Eye (tissue), 1 donor: Measurements from ENCODE around the gene PTPN14.

Source experiments
- DNase-seq: peaks from one replicate; pipeline ENCODE4 v3.0.0-alpha.2; 2015

The PTPN14 gene

GRCh38 chr1:214473862-214474261, 77.5 kb downstream of the PTPN14 start:
- DNase-seq = no peak

- DNase-seq = no peak
Measured at GRCh38 chr1:214473387-214473786, 78.0 kb downstream of the PTPN14 start.

GRCh38 chr1:214472364-214472763, 79.0 kb downstream of the PTPN14 start:
- DNase-seq = no peak

GRCh38 chr1:214471458-214471857, 79.9 kb downstream of the PTPN14 start:
- no peak for DNase-seq

- no peak for DNase-seq
Measured at GRCh38 chr1:214470132-214470531, 81.3 kb downstream of the PTPN14 start.

GRCh38 chr1:214469290-214469689, 82.1 kb downstream of the PTPN14 start:
- DNase-seq = no peak

GRCh38 chr1:214467078-214467585, 84.3 kb downstream of the PTPN14 start:
- no peak for DNase-seq

GRCh38 chr1:214466403-214467077, 84.9 kb downstream of the PTPN14 start:
- no peak for DNase-seq

GRCh38 chr1:214464445-214465287, 86.7 kb downstream of the PTPN14 start:
- no peak for DNase-seq

- DNase-seq = no peak
Measured at GRCh38 chr1:214463596-214463995, 87.8 kb downstream of the PTPN14 start.

GRCh38 chr1:214462882-214463281, 88.5 kb downstream of the PTPN14 start:
- DNase-seq = no peak

GRCh38 chr1:214461305-214461704, 90.1 kb downstream of the PTPN14 start:
- DNase-seq = no peak

- no peak for DNase-seq
Measured at GRCh38 chr1:214460304-214460916, 91.0 kb downstream of the PTPN14 start.

GRCh38 chr1:214459895-214460294, 91.5 kb downstream of the PTPN14 start:
- no peak for DNase-seq

GRCh38 chr1:214458541-214458940, 92.9 kb downstream of the PTPN14 start:
- no peak for DNase-seq

- DNase-seq = no peak
Measured at GRCh38 chr1:214455971-214456867, 95.2 kb downstream of the PTPN14 start.

GRCh38 chr1:214455479-214455878, 95.9 kb downstream of the PTPN14 start:
- no peak for DNase-seq

- no peak for DNase-seq
Measured at GRCh38 chr1:214454569-214455396, 96.6 kb downstream of the PTPN14 start.

- no peak for DNase-seq
Measured at GRCh38 chr1:214453109-214453722, 98.2 kb downstream of the PTPN14 start.

GRCh38 chr1:214452152-214452784, 99.1 kb downstream of the PTPN14 start:
- no peak for DNase-seq

- DNase-seq = no peak
Measured at GRCh38 chr1:214451596-214451995, 99.8 kb downstream of the PTPN14 start.
